GM12865 (cell line): ENCODE measurements around the gene ISM1.

Experiments
- DNase-seq: peaks from one replicate; pipeline ENCODE4 v3.0.0; 2010; ENCODE audit warnings: low read depth
- H3K4me3 ChIP-seq: 2 replicates; pipeline ENCODE4 v1.5.1; 2011; ENCODE audit warnings: mild to moderate bottlenecking, low read depth, low read length, control low read depth
- TF ChIP-seq, protein P1 (sequence below): IDR thresholded peaks from 2 replicates; pipeline ENCODE4 v1.5.1; 2011; ENCODE audit warnings: low read length, control low read depth, low read depth, inconsistent platforms; ENCODE audit not compliant: insufficient read depth; ENCODE audit errors: missing control alignments

Gene ISM1

DNA sequence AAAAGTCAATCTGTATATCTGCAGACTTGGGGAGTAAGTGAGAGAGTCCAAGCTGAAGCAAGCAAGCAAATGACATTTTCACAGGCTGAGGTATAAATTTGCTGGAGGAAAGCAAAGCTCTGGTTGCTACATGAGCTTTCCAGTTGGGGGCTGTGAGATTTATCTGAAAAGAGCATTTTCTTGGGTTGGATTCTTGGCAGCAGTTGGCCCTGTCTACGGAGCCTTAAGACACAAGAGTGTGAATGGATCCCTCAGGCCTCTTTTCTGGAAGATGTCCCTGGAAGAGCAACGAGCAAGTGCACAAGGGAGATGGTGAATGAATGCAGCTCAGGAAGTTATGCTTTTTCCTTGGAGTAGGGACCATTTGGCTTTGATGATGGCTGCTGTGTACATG lies 30.8 kb downstream of the ISM1 start:
- TF ChIP-seq, protein P1, sequence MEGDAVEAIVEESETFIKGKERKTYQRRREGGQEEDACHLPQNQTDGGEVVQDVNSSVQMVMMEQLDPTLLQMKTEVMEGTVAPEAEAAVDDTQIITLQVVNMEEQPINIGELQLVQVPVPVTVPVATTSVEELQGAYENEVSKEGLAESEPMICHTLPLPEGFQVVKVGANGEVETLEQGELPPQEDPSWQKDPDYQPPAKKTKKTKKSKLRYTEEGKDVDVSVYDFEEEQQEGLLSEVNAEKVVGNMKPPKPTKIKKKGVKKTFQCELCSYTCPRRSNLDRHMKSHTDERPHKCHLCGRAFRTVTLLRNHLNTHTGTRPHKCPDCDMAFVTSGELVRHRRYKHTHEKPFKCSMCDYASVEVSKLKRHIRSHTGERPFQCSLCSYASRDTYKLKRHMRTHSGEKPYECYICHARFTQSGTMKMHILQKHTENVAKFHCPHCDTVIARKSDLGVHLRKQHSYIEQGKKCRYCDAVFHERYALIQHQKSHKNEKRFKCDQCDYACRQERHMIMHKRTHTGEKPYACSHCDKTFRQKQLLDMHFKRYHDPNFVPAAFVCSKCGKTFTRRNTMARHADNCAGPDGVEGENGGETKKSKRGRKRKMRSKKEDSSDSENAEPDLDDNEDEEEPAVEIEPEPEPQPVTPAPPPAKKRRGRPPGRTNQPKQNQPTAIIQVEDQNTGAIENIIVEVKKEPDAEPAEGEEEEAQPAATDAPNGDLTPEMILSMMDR: no peak
- no peak for DNase-seq
- no peak overlapping the region for H3K4me3 ChIP-seq

DNA sequence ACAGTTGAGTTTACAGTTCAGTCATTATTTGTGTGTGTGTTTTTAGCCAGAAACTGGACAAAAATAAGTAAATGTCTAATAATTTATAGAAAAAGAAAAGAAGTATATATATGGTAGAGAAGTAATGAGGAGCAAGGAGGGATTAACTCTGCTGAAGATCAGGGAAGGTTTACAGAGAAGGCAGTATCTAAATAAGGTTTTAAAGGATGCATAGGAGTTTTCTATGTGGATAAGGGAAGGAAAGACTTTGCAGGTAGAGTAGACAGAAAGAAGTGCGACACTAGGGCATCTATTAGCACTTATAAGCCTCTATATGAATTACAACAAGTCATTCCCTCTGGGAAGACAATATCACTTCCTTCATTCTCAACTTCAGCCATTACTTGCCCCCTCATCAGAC lies 34.3 kb downstream of the ISM1 start:
- no peak overlapping the region for H3K4me3 ChIP-seq
- TF ChIP-seq, protein P1: no peak
- DNase-seq: no peak

DNA sequence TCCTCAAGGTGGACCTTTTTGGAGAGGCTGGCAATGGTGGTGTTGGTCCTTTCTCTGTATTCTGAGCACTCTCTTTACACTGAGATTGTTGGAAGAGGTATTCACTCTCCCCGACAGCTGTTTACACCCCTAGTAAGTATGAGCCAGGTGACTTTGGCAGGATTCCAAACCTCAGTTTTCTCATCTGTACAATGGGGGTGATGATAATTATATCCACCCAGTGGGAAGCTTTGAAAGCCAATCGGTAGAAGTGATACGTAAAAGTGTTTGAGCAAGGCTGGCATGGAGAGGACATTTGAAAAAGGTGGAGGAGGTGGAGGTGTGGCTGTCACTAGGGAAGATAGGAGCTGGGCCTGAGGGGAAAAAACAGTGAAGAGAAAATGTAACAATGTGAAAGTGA lies 35.5 kb downstream of the ISM1 start:
- TF ChIP-seq, protein P1: no peak
- DNase-seq: no peak
- H3K4me3 ChIP-seq: no peak overlapping the region

DNA sequence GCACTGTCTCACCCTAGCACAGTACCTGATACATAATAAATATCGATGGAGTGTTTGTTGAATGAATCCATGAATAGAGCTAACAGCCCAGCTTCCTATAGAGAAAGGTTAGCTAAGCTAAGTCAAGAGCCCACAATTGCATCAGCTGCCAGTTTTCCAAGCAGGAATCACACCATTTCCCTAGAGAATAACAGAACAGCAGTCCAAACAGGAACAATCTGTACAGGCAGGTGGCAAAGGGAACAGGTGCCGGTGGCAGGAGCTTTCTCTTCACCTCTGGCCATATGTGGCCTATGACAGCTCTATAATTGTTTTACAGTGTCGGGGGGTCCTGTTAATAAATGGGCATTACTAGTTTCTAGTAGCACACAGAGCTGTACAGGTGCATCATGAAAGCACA lies 38.8 kb downstream of the ISM1 start:
- H3K4me3 ChIP-seq: no peak overlapping the region
- no peak for DNase-seq
- TF ChIP-seq, protein P1: no peak

DNA sequence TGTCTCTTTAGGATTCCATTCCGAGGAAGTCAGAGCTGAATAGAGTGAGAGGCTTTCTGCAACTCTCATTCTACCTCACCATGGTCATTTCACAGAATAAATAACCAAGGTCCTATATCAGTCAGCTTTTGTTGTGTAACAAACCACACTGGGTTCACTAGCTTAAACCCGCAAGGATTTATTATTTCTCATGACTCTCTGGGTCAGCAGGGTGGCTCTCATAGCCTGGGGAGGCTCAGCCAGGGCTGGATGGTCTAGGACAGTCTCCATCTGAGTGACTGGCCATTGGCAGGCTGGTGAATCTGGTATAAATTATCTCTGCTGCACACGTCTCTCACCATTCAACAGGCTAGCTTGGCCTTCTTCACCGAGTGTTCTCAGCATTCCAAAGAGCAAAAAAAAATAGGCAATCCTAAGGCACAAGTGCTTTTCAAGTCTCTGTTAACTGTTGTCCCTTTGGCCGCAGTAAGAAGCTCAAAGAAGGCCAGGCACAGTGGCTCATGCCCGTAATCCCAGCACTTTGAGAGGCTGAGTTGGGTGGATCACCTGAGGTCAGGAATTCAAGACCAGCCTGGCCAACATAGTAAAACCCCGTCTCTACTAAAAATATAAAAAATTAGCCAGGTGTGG lies 39.7 kb downstream of the ISM1 start:
- H3K4me3 ChIP-seq: no peak overlapping the region
- TF ChIP-seq, protein P1: no peak
- no peak for DNase-seq

DNA sequence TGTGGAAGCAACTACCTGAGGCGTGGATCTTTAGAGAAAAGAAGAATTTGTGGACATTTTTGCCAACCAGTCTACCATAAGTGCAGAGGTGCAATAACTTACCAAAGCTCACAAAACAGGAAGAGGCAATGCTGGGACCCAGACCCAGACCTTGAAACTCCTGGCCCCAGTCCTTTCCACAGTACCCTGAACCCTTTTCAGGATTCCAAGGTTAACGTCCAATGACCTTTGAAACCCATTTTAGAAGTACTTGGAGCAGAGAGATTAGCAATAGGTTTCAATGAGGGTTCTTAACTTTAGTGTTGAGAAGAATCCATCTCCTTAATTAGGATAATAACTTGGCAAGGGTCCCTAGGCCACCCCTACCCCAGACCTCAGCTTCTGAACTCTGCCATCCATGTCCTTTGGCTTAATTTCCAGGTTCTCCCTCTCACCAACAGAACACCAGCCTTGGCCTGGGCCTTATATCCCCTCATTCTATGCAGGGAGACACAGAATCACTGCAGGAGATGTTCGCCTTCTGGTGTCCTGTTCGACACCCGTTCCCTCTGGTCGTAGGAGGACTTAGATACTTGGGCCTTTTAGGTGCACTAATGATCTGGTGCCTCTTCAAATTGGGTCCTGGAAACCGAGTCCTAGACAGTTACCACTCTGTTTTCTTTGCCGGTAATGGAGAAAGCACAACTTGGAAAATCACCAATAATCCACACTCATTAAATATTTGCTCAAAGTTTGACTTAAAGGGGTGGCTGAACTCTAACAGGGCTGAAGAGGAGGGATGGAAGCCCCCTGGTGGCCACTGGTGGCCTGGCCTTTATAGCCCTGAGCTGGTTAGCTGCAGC lies 40.6 kb downstream of the ISM1 start:
- DNase-seq: peak; percentile 55
- TF ChIP-seq, protein P1: peak; percentile 72
- H3K4me3 ChIP-seq: no peak overlapping the region
